ENCODE results near the gene CTDSPL. TPM values are rescaled to one million over a fixed set of nuclear protein-coding genes. Genes with fewer than 3 reads are reported as not detected.
A peak's percentile ranks its signal among the peaks of the same experiment; 100 is the strongest.

The CTDSPL gene
- total and polyA plus RNA-seq, 4 donors = 8.4 to 17.2 (median 14.2) TPM

- DNase-seq (ENCODE audit: low spot score) = no peak
- Histone ChIP-seq H3K9ac (ENCODE audit: low read depth in 1 of 2, low read length in 2 of 2) (no peak overlapping the region), H3K9me3 (ENCODE audit: control insufficient read depth in 4 of 4, low read length in 3 of 4) (no peaks in the 10 kb centered on the region), H3K27ac (ENCODE audit: low read depth in 1 of 2, low read length in 2 of 2) (no peak overlapping the region), H3K4me1 (ENCODE audit: control insufficient read depth in 4 of 4, insufficient read depth in 4 of 4, low read length in 3 of 4) (peaks cover 0 to 18% (median 8%) of the 10 kb centered on the region in 4 donors), H3K36me3 (ENCODE audit: control insufficient read depth in 4 of 4, insufficient read depth in 3 of 4, low read depth in 1 of 4, low read length in 3 of 4) (no peaks in the 10 kb centered on the region), H3K4me3 (ENCODE audit: low read depth in 1 of 3, low read length in 3 of 3) (no peak overlapping the region), H3K27me3 (ENCODE audit: control insufficient read depth in 4 of 4, insufficient read depth in 4 of 4, low read length in 3 of 4) (no peaks in the 10 kb centered on the region)
- 88% methylated on average over 10 of the region's 10 CpGs for WGBS
- TF ChIP-seq HNF4G (IDR thresholded peaks at IDR 0.05) = no peak
- TF ChIP-seq SP1 (IDR thresholded peaks at IDR 0.05) = no peak
- no peak for TF ChIP-seq GABPA (IDR thresholded peaks at IDR 0.05 in 1 of 2, conservative IDR thresholded peaks at IDR 0.05 in 1 of 2)
- TF ChIP-seq MAX (IDR thresholded peaks at IDR 0.05) = no peak
- TF ChIP-seq NR2F2 (IDR thresholded peaks at IDR 0.05) = no peak
- TF ChIP-seq RAD21 (IDR thresholded peaks at IDR 0.05) = no peak
- no peak for TF ChIP-seq FOXA1 (IDR thresholded peaks at IDR 0.05)
- TF ChIP-seq ZBTB33 (IDR thresholded peaks at IDR 0.05) = no peak
- TF ChIP-seq CTCF (IDR thresholded peaks at IDR 0.05; ENCODE audit: low read depth, low read length, missing input control) = no peak
- TF ChIP-seq ATF3 (IDR thresholded peaks at IDR 0.05) = no peak
- TF ChIP-seq JUND (IDR thresholded peaks at IDR 0.05) = no peak
- no peak for TF ChIP-seq FOXA2 (IDR thresholded peaks at IDR 0.05)
- no peak for TF ChIP-seq TAF1 (conservative IDR thresholded peaks at IDR 0.05)
- TF ChIP-seq EGR1 (IDR thresholded peaks at IDR 0.05; ENCODE audit: low read depth in 2 of 2) = no peak
Observed at GRCh38 chr3:37995652-37996641, 134.3 kb downstream of the CTDSPL start.

- no peak for TF ChIP-seq NR2F2 (IDR thresholded peaks at IDR 0.05)
- TF ChIP-seq TAF1 (conservative IDR thresholded peaks at IDR 0.05) = no peak
- no peak for TF ChIP-seq REST (IDR thresholded peaks at IDR 0.05)
- TF ChIP-seq RAD21 (IDR thresholded peaks at IDR 0.05) = peak; percentile 71 to 83
- no peak for TF ChIP-seq GABPA (IDR thresholded peaks at IDR 0.05 in 1 of 2, conservative IDR thresholded peaks at IDR 0.05 in 1 of 2)
- TF ChIP-seq EGR1 (IDR thresholded peaks at IDR 0.05; ENCODE audit: low read depth in 2 of 2) = no peak
- TF ChIP-seq YY1 (IDR thresholded peaks at IDR 0.05) = no peak
- TF ChIP-seq FOXA1 (IDR thresholded peaks at IDR 0.05) = no peak
- no peak for TF ChIP-seq HNF4G (IDR thresholded peaks at IDR 0.05)
- peak; percentile 91 for TF ChIP-seq CTCF (IDR thresholded peaks at IDR 0.05; ENCODE audit: low read depth, low read length, missing input control)
- TF ChIP-seq HNF4A (conservative IDR thresholded peaks at IDR 0.05) = no peak
- Histone ChIP-seq H3K9me3 (ENCODE audit: control insufficient read depth in 4 of 4, low read length in 3 of 4) (no peaks in the 10 kb centered on the region), H3K9ac (ENCODE audit: low read depth in 1 of 2, low read length in 2 of 2) (no peak overlapping the region), H3K36me3 (ENCODE audit: control insufficient read depth in 4 of 4, insufficient read depth in 3 of 4, low read depth in 1 of 4, low read length in 3 of 4) (no peaks in the 10 kb centered on the region), H3K4me3 (ENCODE audit: low read depth in 1 of 3, low read length in 3 of 3) (no peak overlapping the region), H3K27me3 (ENCODE audit: control insufficient read depth in 4 of 4, insufficient read depth in 4 of 4, low read length in 3 of 4) (no peaks in the 10 kb centered on the region), H3K27ac (ENCODE audit: low read depth in 1 of 2, low read length in 2 of 2) (no peak overlapping the region), H3K4me1 (ENCODE audit: control insufficient read depth in 4 of 4, insufficient read depth in 4 of 4, low read length in 3 of 4) (peaks cover 0 to 18% (median 8%) of the 10 kb centered on the region in 4 donors)
- 49% methylated on average over 7 of the region's 7 CpGs for WGBS
- DNase-seq (ENCODE audit: low spot score) = peak; percentile 87
Observed at GRCh38 chr3:37996785-37997301, 135.2 kb downstream of the CTDSPL start.
